Endothelial cell of umbilical vein (primary cell): Measurements from ENCODE around the gene LRCH1. TPM values are rescaled to one million over a fixed set of nuclear protein-coding genes. Genes with fewer than 3 reads are reported as not detected.

Experiments used
- BruUV-seq: library from RNA; stranded (reverse); fragments of 400-500 nt; replicated peaks from 2 replicates; lab custom pipeline; 2021; lab: Mats Ljungman, UMichigan
- CTCF ChIA-PET: fragments of 300-600, 350-600 bp; sonication (Branson Sonifier 250); formaldehyde crosslinking; loops from one replicate; lab custom pipeline; 2021; ENCODE audit warnings: antibody characterized with exemption, inconsistent platforms; lab: Charles Lee
- POLR2A ChIA-PET: fragments of 300-600, 350-600 bp; sonication (Branson Sonifier 250); formaldehyde crosslinking; loops from one replicate; lab custom pipeline; 2021; ENCODE audit warnings: antibody characterized with exemption, inconsistent platforms; lab: Charles Lee
- DNase-seq: peaks from one replicate; pipeline ENCODE4 v3.0.0-alpha.2; 2011; ENCODE audit warnings: low read depth, low spot score
- FAIRE-seq: peaks from 2 replicates; lab custom pipeline; 2011; peaks lifted over from hg19 to GRCh38; lab: Jason Lieb, UNC
- H2AFZ ChIP-seq: 2 replicates; pipeline ENCODE4 v1.6.0; 2012; ENCODE audit warnings: low read depth, low read length, control low read depth, inconsistent platforms
- H3K27ac ChIP-seq: 2 replicates; pipeline ENCODE4 v1.5.1; 2011; ENCODE audit warnings: low read depth, mild to moderate bottlenecking, control low read depth, low read length, moderate library complexity; ENCODE audit not compliant: insufficient read depth
- H3K27me3 ChIP-seq, 2 experiments: 2 replicates each; pipeline versions ENCODE4 v1.6.0 to v1.6.1; 2011; ENCODE audit warnings: low read length in 2 of 2, mixed read lengths in 1 of 2; ENCODE audit not compliant: control insufficient read depth in 2 of 2, insufficient read depth in 2 of 2
- H3K36me3 ChIP-seq, 2 experiments: 2 replicates in 1 of 2; 3 replicates in 1 of 2; pipeline ENCODE4 v1.5.1; 2011; ENCODE audit warnings: low read length in 2 of 2, mild to moderate bottlenecking in 1 of 2, moderate library complexity in 1 of 2; ENCODE audit not compliant: control insufficient read depth in 2 of 2, insufficient read depth in 2 of 2; ENCODE audit errors: extremely low read depth in 1 of 2
- H3K4me1 ChIP-seq: 3 replicates; pipeline ENCODE4 v1.5.1; 2011; ENCODE audit warnings: mild to moderate bottlenecking, low read length; ENCODE audit not compliant: control insufficient read depth, insufficient read depth; ENCODE audit errors: extremely low read depth
- H3K4me2 ChIP-seq: 2 replicates; pipeline ENCODE4 v1.6.1; 2011; ENCODE audit warnings: low read length, control low read depth, mixed read lengths; ENCODE audit not compliant: insufficient read depth
- H3K4me3 ChIP-seq, 3 experiments: fragments of 200-600 bp in 1 of 3; sonication (generic), shearing (Covaris generic) in 1 of 3; replicated peaks in 1 of 3; 2 replicates each; pipeline ENCODE4 v1.5.1; 2011 to 2016; ENCODE audit warnings: control low read depth in 3 of 3, low read length in 3 of 3, mild to moderate bottlenecking in 2 of 3, inconsistent platforms in 1 of 3, low read depth in 1 of 3, moderate library complexity in 1 of 3; ENCODE audit not compliant: insufficient read depth in 1 of 3
- H3K79me2 ChIP-seq: 2 replicates; pipeline ENCODE4 v1.6.0; 2012; ENCODE audit warnings: low read length, inconsistent platforms; ENCODE audit not compliant: control insufficient read depth, insufficient read depth
- H3K9ac ChIP-seq: replicated peaks from 2 replicates; pipeline ENCODE3; 2011; ENCODE audit warnings: low read length, control low read depth; ENCODE audit not compliant: insufficient read depth; ENCODE audit errors: extremely low read depth
- H3K9me1 ChIP-seq: replicated peaks from 3 replicates; pipeline ENCODE4 v1.6.0; 2011; ENCODE audit warnings: mild to moderate bottlenecking, low read length; ENCODE audit not compliant: control insufficient read depth, insufficient read depth; ENCODE audit errors: extremely low read depth
- H3K9me3 ChIP-seq: replicated peaks from 2 replicates; pipeline ENCODE4 v1.5.1; 2012; ENCODE audit warnings: low read length, inconsistent platforms; ENCODE audit not compliant: control insufficient read depth, insufficient read depth
- H4K20me1 ChIP-seq: replicated peaks from 2 replicates; pipeline ENCODE3; 2011; ENCODE audit warnings: mild to moderate bottlenecking, low read length; ENCODE audit not compliant: control insufficient read depth, insufficient read depth; ENCODE audit errors: extremely low read depth
- CTCF ChIP-seq, 2 donors: IDR thresholded peaks; 1 replicate in 1 of 2; 2 replicates in 1 of 2; pipeline ENCODE4 v1.5.1; 2011; ENCODE audit warnings: low read length in 2 of 2, mild to moderate bottlenecking in 2 of 2, moderate library complexity in 2 of 2, control low read depth in 1 of 2, inconsistent platforms in 1 of 2, low read depth in 1 of 2; ENCODE audit not compliant: insufficient read depth in 1 of 2; ENCODE audit errors: extremely low read depth in 1 of 2
- EZH2 ChIP-seq: IDR thresholded peaks from 2 replicates; pipeline ENCODE4 v1.6.1; 2012; ENCODE audit warnings: borderline replicate concordance, low read depth, mild to moderate bottlenecking, moderate library complexity, low read length, inconsistent platforms; ENCODE audit not compliant: severe bottlenecking
- FOS ChIP-seq: IDR thresholded peaks from 2 replicates; pipeline ENCODE4 v1.6.1; 2011; ENCODE audit warnings: mild to moderate bottlenecking, low read length, moderate library complexity, borderline replicate concordance; ENCODE audit not compliant: insufficient read depth
- GATA2 ChIP-seq: IDR thresholded peaks from 2 replicates; pipeline ENCODE4 v1.7.0; 2011; ENCODE audit warnings: low read depth, mild to moderate bottlenecking, moderate library complexity, mixed read lengths, low read length; ENCODE audit not compliant: insufficient read length, insufficient read depth
- JUN ChIP-seq: IDR thresholded peaks from 2 replicates; pipeline ENCODE4 v1.6.1; 2011; ENCODE audit warnings: borderline replicate concordance, low read depth; ENCODE audit not compliant: insufficient read length, insufficient read depth
- MYC ChIP-seq: IDR thresholded peaks from one replicate; pipeline ENCODE4 v1.6.1; 2011; ENCODE audit warnings: mild to moderate bottlenecking, low read depth, low read length
- POLR2A ChIP-seq: IDR thresholded peaks from 2 replicates; pipeline ENCODE4 v1.6.1; 2012; ENCODE audit warnings: low read depth, mild to moderate bottlenecking, control low read depth, low read length
- POLR2AphosphoS5 ChIP-seq: IDR thresholded peaks from 2 replicates; pipeline ENCODE4 v1.6.1; 2012; ENCODE audit warnings: low read depth, mild to moderate bottlenecking, control low read depth, low read length, moderate library complexity; ENCODE audit not compliant: insufficient read depth
- dilution Hi-C: fragments of 300-500 bp; cut with MboI; formaldehyde crosslinking; loops from one replicate; pipeline ENCODE4 v1.15.0; 2019; ENCODE audit warnings: low sequenced_read_pairs; ENCODE audit not compliant: extremely low pct_ligation_motif_present
- intact Hi-C: fragments of 100-400 bp; cut with micrococcal nuclease; formaldehyde crosslinking; loops from one replicate; pipeline ENCODE4 v1.10.0; 2022
- polyA plus RNA-seq, 4 experiments: library from polyadenylated mRNA; depleted of rRNA in 3 of 4; stranded (reverse) in 3 of 4; unstranded in 1 of 4; fragments of >200 nt; gene quantifications; 2 replicates each; pipeline versions ENCODE4 v1.2.1 to v1.2.3, GENCODE V29; 2011 to 2012; ENCODE audit warnings: missing spikeins in 1 of 4
- total RNA-seq: library from RNA; stranded (reverse); gene quantifications from 2 replicates; pipeline ENCODE4 v1.2.3, GENCODE V29; 2021
- TF ChIP-seq, protein P1 (sequence below): IDR thresholded peaks from 2 replicates; pipeline ENCODE4 v1.6.1; 2011; ENCODE audit not compliant: insufficient read depth, insufficient read length

The LRCH1 gene
- total and polyA plus RNA-seq, 2 donors (not counting 3 experiments of a cell fraction or from before 2014, with no cell fraction given): 5.4 to 16.5 TPM

DNA sequence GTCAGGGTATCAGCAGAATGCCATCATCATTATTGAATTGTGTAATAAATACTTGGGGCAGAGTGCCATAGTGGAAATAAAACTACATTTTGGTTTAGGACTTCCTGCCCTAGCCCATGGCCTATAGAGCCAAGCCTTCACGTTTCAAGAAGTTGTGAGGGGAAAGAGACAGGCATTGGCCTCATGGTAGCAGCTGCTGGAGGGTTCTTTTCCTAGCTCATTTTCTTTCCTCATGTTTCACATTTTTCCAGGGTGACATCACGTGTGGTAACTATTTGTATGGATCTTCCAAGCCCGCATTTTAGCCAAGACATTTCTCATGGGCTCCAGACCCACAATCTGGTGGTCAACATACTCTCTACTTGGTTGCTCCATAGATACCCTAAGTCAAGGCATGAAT is 80.4 kb downstream of the LRCH1 start:
- no peak overlapping the region for H3K9ac ChIP-seq

More for the DNA sequence above, 80.4 kb downstream of the LRCH1 start:
- Histone ChIP-seq H3K27ac (no peak overlapping the region), H3K4me3 (no peak overlapping the region), H3K9me1 (no peaks in the 10 kb centered on the region), H3K4me1 (no peaks in the 10 kb centered on the region), H3K79me2 (peaks cover 3% of the 10 kb centered on the region), H3K4me2 (no peak overlapping the region), H3K9me3 (no peaks in the 10 kb centered on the region), H4K20me1 (peaks cover 2% of the 10 kb centered on the region), H3K27me3 (no peaks in the 10 kb centered on the region), H2AFZ (no peak overlapping the region), H3K36me3 (no peaks in the 10 kb centered on the region)
- FAIRE-seq: no peak
- no TSS peak for BruUV-seq
- DNase-seq: no peak
- POLR2A ChIA-PET: no interaction called here
- dilution Hi-C loops: no loop called here
- CTCF ChIA-PET: interaction anchor here (0.7 to 1.6 kb wide), 2 partner anchors 9 to 40 kb away, joined by 3 to 4 read pairs; no protein-coding TSS in a partner anchor
- intact Hi-C loops: no loop called here
- TF ChIP-seq FOS (no peak), CTCF (IDR thresholded peaks at IDR 0.05; ENCODE audit: extremely low read depth in 1 of 2, insufficient read depth in 1 of 2, low read depth in 1 of 2, low read length in 2 of 2) (no peak), GATA2 (no peak), POLR2AphosphoS5 (no peak), EZH2 (no peak), POLR2A (no peak), JUN (no peak), MYC (no peak)
- TF ChIP-seq, protein P1, sequence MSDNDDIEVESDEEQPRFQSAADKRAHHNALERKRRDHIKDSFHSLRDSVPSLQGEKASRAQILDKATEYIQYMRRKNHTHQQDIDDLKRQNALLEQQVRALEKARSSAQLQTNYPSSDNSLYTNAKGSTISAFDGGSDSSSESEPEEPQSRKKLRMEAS: no peak
